DOHH2 (cell line): ENCODE results near the gene ENDOV.
"Not testable (repeated sequence)": the region's sequence is repeated elsewhere in the genome, so short reads cannot be mapped to it uniquely, and the experiment has no call there.

Experiments used
- CTCF ChIP-seq: fragments of 200-600 bp; sonication (generic); IDR thresholded peaks from one replicate; pipeline ENCODE4 v1.5.1; 2014; ENCODE audit warnings: antibody characterized with exemption, mild to moderate bottlenecking, low read depth, low read length; ENCODE audit not compliant: poor library complexity, severe bottlenecking
- EZH2phosphoT487 ChIP-seq: fragments of 200-600 bp; sonication (generic); IDR thresholded peaks from 2 replicates; pipeline ENCODE4 v1.6.1; 2017; ENCODE audit warnings: borderline replicate concordance, mild to moderate bottlenecking, antibody characterized with exemption, low read length, moderate library complexity, mixed read lengths

GRCh38 chr17:80402102-80402501, 12.9 kb upstream of the ENDOV start:
- TF ChIP-seq CTCF, EZH2phosphoT487: not testable (repeated sequence)
